Osteocyte (in vitro differentiated cells): ENCODE data around the gene EP300. TPM values are rescaled to one million over a fixed set of nuclear protein-coding genes. Genes with fewer than 3 reads are reported as not detected.

Experiments
- DNase-seq: peaks from one replicate; pipeline ENCODE4 v3.0.0; 2021; ENCODE audit warnings: mixed read lengths; ENCODE audit not compliant: unreplicated experiment; ENCODE audit errors: extremely low spot score
- H3K27ac Mint-ChIP-seq: one replicate; pipeline ENCODE4 v1.8.0; 2021; ENCODE audit warnings: mild to moderate bottlenecking, mixed read lengths; ENCODE audit not compliant: unreplicated experiment
- H3K27me3 Mint-ChIP-seq: one replicate; pipeline ENCODE4 v1.8.0; 2021; ENCODE audit warnings: mixed read lengths; ENCODE audit not compliant: unreplicated experiment
- H3K36me3 Mint-ChIP-seq: one replicate; pipeline ENCODE4 v1.8.0; 2021; ENCODE audit warnings: mixed read lengths; ENCODE audit not compliant: unreplicated experiment
- H3K4me1 Mint-ChIP-seq: one replicate; pipeline ENCODE4 v1.8.0; 2021; ENCODE audit warnings: mixed read lengths; ENCODE audit not compliant: unreplicated experiment
- H3K4me3 Mint-ChIP-seq: one replicate; pipeline ENCODE4 v1.8.0; 2021; ENCODE audit warnings: mild to moderate bottlenecking, moderate library complexity, mixed read lengths; ENCODE audit not compliant: unreplicated experiment
- H3K9me3 Mint-ChIP-seq: one replicate; pipeline ENCODE4 v1.8.0; 2021; ENCODE audit warnings: mixed read lengths; ENCODE audit not compliant: unreplicated experiment
- CTCF ChIP-seq: fragments of 200-600 bp; sonication (generic); IDR thresholded peaks from 2 replicates; pipeline ENCODE4 v1.5.0; 2021; ENCODE audit warnings: antibody characterized with exemption, mild to moderate bottlenecking, moderate library complexity
- total RNA-seq: library from RNA; stranded (reverse); gene quantifications from 2 replicates; pipeline ENCODE4 v1.2.1, GENCODE V29; 2021

EP300 gene
- total RNA-seq, 1 donor from 2014 or later: 83.4 TPM

GRCh38 chr22:41116342-41116741 is 23.9 kb downstream of the EP300 start:
- no peak for DNase-seq
- H3K27ac Mint-ChIP-seq: no peak overlapping the region

GRCh38 chr22:41117127-41117965 is 25.0 kb downstream of the EP300 start:
- peaks cover 12% of the 10 kb centered on the region for H3K4me1 Mint-ChIP-seq
- DNase-seq: no peak
- H3K36me3 Mint-ChIP-seq: peaks cover 34% of the 10 kb centered on the region
- no peak for TF ChIP-seq CTCF
- H3K27me3 Mint-ChIP-seq: no peaks in the 10 kb centered on the region
- no peak overlapping the region for H3K27ac Mint-ChIP-seq
- no peaks in the 10 kb centered on the region for H3K9me3 Mint-ChIP-seq
- no peak overlapping the region for H3K4me3 Mint-ChIP-seq

More at GRCh38 chr22:41116342-41116741, 23.9 kb downstream of the EP300 start:
- Mint-ChIP-seq H3K4me3 (no peak overlapping the region), H3K9me3 (no peaks in the 10 kb centered on the region), H3K4me1 (peaks cover 10% of the 10 kb centered on the region), H3K27me3 (no peaks in the 10 kb centered on the region), H3K36me3 (peaks cover 32% of the 10 kb centered on the region)
- TF ChIP-seq CTCF: no peak

GRCh38 chr22:41123151-41123550 is 30.8 kb downstream of the EP300 start:
- peaks cover 38% of the 10 kb centered on the region for H3K36me3 Mint-ChIP-seq
- H3K4me3 Mint-ChIP-seq: no peak overlapping the region
- no peaks in the 10 kb centered on the region for H3K9me3 Mint-ChIP-seq
- H3K4me1 Mint-ChIP-seq: peaks cover 11% of the 10 kb centered on the region
- no peaks in the 10 kb centered on the region for H3K27me3 Mint-ChIP-seq
- no peak for DNase-seq
- H3K27ac Mint-ChIP-seq: no peak overlapping the region
- no peak for TF ChIP-seq CTCF

- Mint-ChIP-seq H3K4me3 (no peak overlapping the region), H3K9me3 (no peaks in the 10 kb centered on the region), H3K27ac (no peak overlapping the region), H3K4me1 (peaks cover 11% of the 10 kb centered on the region), H3K36me3 (peaks cover 37% of the 10 kb centered on the region), H3K27me3 (no peaks in the 10 kb centered on the region)
- no peak for DNase-seq
- TF ChIP-seq CTCF: no peak
These were observed 31.7 kb downstream of the EP300 start for GRCh38 chr22:41124086-41124485.

- TF ChIP-seq CTCF: no peak
- Mint-ChIP-seq H3K9me3 (no peaks in the 10 kb centered on the region), H3K27ac (no peak overlapping the region), H3K36me3 (peaks cover 47% of the 10 kb centered on the region), H3K27me3 (no peaks in the 10 kb centered on the region), H3K4me3 (no peak overlapping the region), H3K4me1 (peaks cover 6% of the 10 kb centered on the region)
- DNase-seq: no peak
These were observed 35.1 kb downstream of the EP300 start for GRCh38 chr22:41127451-41127850.
